BE2C (cell line): Measurements from ENCODE around the gene PRKAR2A.
"Not testable (repeated sequence)": the region's sequence is repeated elsewhere in the genome, so short reads cannot be mapped to it uniquely, and the experiment has no call there.

Source experiments
- DNase-seq: peaks from one replicate; pipeline ENCODE4 v3.0.0-alpha.2; 2020
- H3K27me3 ChIP-seq: fragments of 250-450 bp; sonication (Bioruptor Pico); 2 replicates; pipeline ENCODE4 v1.5.1; 2020; ENCODE audit warnings: mild to moderate bottlenecking
- H3K36me3 ChIP-seq: fragments of 250-450 bp; sonication (Bioruptor Pico); 2 replicates; pipeline ENCODE4 v1.5.1; 2020; ENCODE audit warnings: mild to moderate bottlenecking
- H3K4me1 ChIP-seq: fragments of 250-450 bp; sonication (Bioruptor Pico); 2 replicates; pipeline ENCODE4 v1.5.1; 2020
- H3K4me3 ChIP-seq: 2 replicates; pipeline ENCODE4 v1.5.1; 2011; ENCODE audit warnings: low read depth, low read length
- H3K9me3 ChIP-seq: fragments of 250-450 bp; sonication (Bioruptor Pico); 2 replicates; pipeline ENCODE4 v1.5.1; 2020
- CTCF ChIP-seq: IDR thresholded peaks from 2 replicates; pipeline ENCODE4 v1.5.1; 2012; ENCODE audit warnings: mild to moderate bottlenecking, low read depth, low read length

The PRKAR2A gene

GRCh38 chr3:48739955-48740823 lies 107.5 kb downstream of the PRKAR2A start:
- DNase-seq, result peak; percentile 83
- peaks cover 8% of the 10 kb centered on the region; the same call in 1 of the 2 replicates for H3K4me1 ChIP-seq
- H3K4me3 ChIP-seq, result peak overlapping the region; percentile 24; the same call in 1 of the 2 replicates
- H3K36me3 ChIP-seq, result no peaks in the 10 kb centered on the region
- TF ChIP-seq CTCF, result peak; percentile 64
- no peaks in the 10 kb centered on the region for H3K27me3 ChIP-seq
- H3K9me3 ChIP-seq, result no peaks in the 10 kb centered on the region

- H3K36me3 ChIP-seq, result no peaks in the 10 kb centered on the region
- no peak for DNase-seq
- TF ChIP-seq CTCF, result no peak
- no peaks in the 10 kb centered on the region for H3K27me3 ChIP-seq
- no peaks in the 10 kb centered on the region for H3K9me3 ChIP-seq
- H3K4me3 ChIP-seq, result no peak overlapping the region
- H3K4me1 ChIP-seq, result peaks cover 8% of the 10 kb centered on the region; the same call in 1 of the 2 replicates
Measured at GRCh38 chr3:48739617-48739954, 108.1 kb downstream of the PRKAR2A start.

GRCh38 chr3:48738926-48739616 lies 108.6 kb downstream of the PRKAR2A start:
- Histone ChIP-seq H3K27me3 (no peaks in the 10 kb centered on the region), H3K4me1 (peaks cover 8% of the 10 kb centered on the region; the same call in 1 of the 2 replicates), H3K36me3 (no peaks in the 10 kb centered on the region), H3K4me3 (no peak overlapping the region), H3K9me3 (no peaks in the 10 kb centered on the region)
- no peak for DNase-seq
- no peak for TF ChIP-seq CTCF

GRCh38 chr3:48738144-48738536 lies 109.5 kb downstream of the PRKAR2A start:
- H3K9me3 ChIP-seq, result no peaks in the 10 kb centered on the region
- H3K4me1 ChIP-seq, result peaks cover 8% of the 10 kb centered on the region; the same call in 1 of the 2 replicates
- no peaks in the 10 kb centered on the region for H3K36me3 ChIP-seq
- no peak for TF ChIP-seq CTCF
- DNase-seq, result no peak
- no peaks in the 10 kb centered on the region for H3K27me3 ChIP-seq
- H3K4me3 ChIP-seq, result no peak overlapping the region

GRCh38 chr3:48735075-48735767 lies 112.5 kb downstream of the PRKAR2A start:
- H3K9me3 ChIP-seq, H3K4me1 ChIP-seq, H3K27me3 ChIP-seq, DNase-seq, H3K36me3 ChIP-seq, H3K4me3 ChIP-seq: not testable (repeated sequence)

GRCh38 chr3:48734541-48734940 lies 113.1 kb downstream of the PRKAR2A start:
- H3K9me3 ChIP-seq, H3K4me1 ChIP-seq, H3K4me3 ChIP-seq, DNase-seq, H3K36me3 ChIP-seq, H3K27me3 ChIP-seq: not testable (repeated sequence)

GRCh38 chr3:48733752-48734518 lies 113.7 kb downstream of the PRKAR2A start:
- H3K9me3 ChIP-seq, H3K36me3 ChIP-seq, H3K27me3 ChIP-seq, DNase-seq, H3K4me3 ChIP-seq, H3K4me1 ChIP-seq: not testable (repeated sequence)
